H9 (cell line): ENCODE measurements around the gene DKK3. TPM values are rescaled to one million over a fixed set of nuclear protein-coding genes. Genes with fewer than 3 reads are reported as not detected.

Experiments used
- DNase-seq: peaks from one replicate; pipeline ENCODE4 v3.0.0-alpha.2; 2017
- H2AFZ ChIP-seq: one replicate; pipeline ENCODE4 v1.6.1; 2013; ENCODE audit warnings: mild to moderate bottlenecking, low read length, control low read depth, moderate library complexity
- H2AK5ac ChIP-seq: 2 replicates; pipeline ENCODE4 v1.6.1; 2013; ENCODE audit warnings: low read length, control low read depth, mixed read lengths; ENCODE audit not compliant: insufficient read length
- H2BK120ac ChIP-seq: one replicate; pipeline ENCODE4 v1.6.1; 2013; ENCODE audit warnings: low read depth, mild to moderate bottlenecking, low read length, control low read depth, inconsistent platforms; ENCODE audit not compliant: poor library complexity, severe bottlenecking
- H2BK12ac ChIP-seq: 2 replicates; pipeline ENCODE4 v1.6.1; 2013; ENCODE audit warnings: low read length, control low read depth, mixed read lengths, low read depth; ENCODE audit not compliant: insufficient read length
- H2BK15ac ChIP-seq: 2 replicates; pipeline ENCODE4 v1.6.1; 2013; ENCODE audit warnings: low read depth, low read length, control low read depth
- H2BK20ac ChIP-seq: one replicate; pipeline ENCODE4 v1.6.1; 2013; ENCODE audit warnings: low read depth, mild to moderate bottlenecking, low read length, control low read depth, inconsistent platforms; ENCODE audit not compliant: poor library complexity, severe bottlenecking
- H2BK5ac ChIP-seq: 2 replicates; pipeline ENCODE4 v1.6.1; 2013; ENCODE audit warnings: low read length, control low read depth, mixed read lengths; ENCODE audit not compliant: insufficient read length
- H3K14ac ChIP-seq: 2 replicates; pipeline ENCODE4 v1.6.1; 2013; ENCODE audit warnings: low read length, control low read depth; ENCODE audit not compliant: insufficient read depth
- H3K18ac ChIP-seq: 2 replicates; pipeline ENCODE4 v1.6.1; 2013; ENCODE audit warnings: low read depth, mild to moderate bottlenecking, mixed read lengths, low read length, control low read depth; ENCODE audit not compliant: insufficient read length
- H3K23ac ChIP-seq: 2 replicates; pipeline ENCODE4 v1.6.1; 2013; ENCODE audit warnings: low read length, control low read depth, mixed read lengths, low read depth; ENCODE audit not compliant: insufficient read length
- H3K23me2 ChIP-seq: 2 replicates; pipeline ENCODE4 v1.6.1; 2013; ENCODE audit warnings: low read depth, mild to moderate bottlenecking, mixed read lengths, low read length, control low read depth; ENCODE audit not compliant: insufficient read length, poor library complexity, severe bottlenecking
- H3K27ac ChIP-seq: 2 replicates; pipeline ENCODE4 v1.5.1; 2013; ENCODE audit warnings: low read length, control low read depth, mixed read lengths, low read depth; ENCODE audit not compliant: insufficient read length
- H3K27me3 ChIP-seq: 2 replicates; pipeline ENCODE4 v1.6.1; 2013; ENCODE audit warnings: low read length, control low read depth, inconsistent platforms; ENCODE audit not compliant: insufficient read depth
- H3K4ac ChIP-seq: 2 replicates; pipeline ENCODE4 v1.6.1; 2013; ENCODE audit warnings: low read depth, mild to moderate bottlenecking, control low read depth, inconsistent platforms, low read length, moderate library complexity
- H3K4me1 ChIP-seq: 2 replicates; pipeline ENCODE4 v1.6.1; 2013; ENCODE audit warnings: low read length, control low read depth, inconsistent platforms; ENCODE audit not compliant: insufficient read depth
- H3K4me2 ChIP-seq: 2 replicates; pipeline ENCODE4 v1.6.1; 2013; ENCODE audit warnings: low read length, control low read depth, mixed read lengths; ENCODE audit not compliant: insufficient read length, insufficient read depth
- H3K56ac ChIP-seq: 2 replicates; pipeline ENCODE4 v1.6.1; 2013; ENCODE audit warnings: low read depth, mild to moderate bottlenecking, mixed read lengths, low read length, control low read depth; ENCODE audit not compliant: insufficient read length
- H3K79me1 ChIP-seq: 2 replicates; pipeline ENCODE4 v1.6.1; 2013; ENCODE audit warnings: low read depth, mild to moderate bottlenecking, moderate library complexity, low read length, control low read depth, inconsistent platforms; ENCODE audit not compliant: insufficient read depth, poor library complexity, severe bottlenecking
- H3K79me2 ChIP-seq: 2 replicates; pipeline ENCODE4 v1.6.1; 2013; ENCODE audit warnings: low read length, control low read depth, inconsistent platforms; ENCODE audit not compliant: insufficient read depth
- H3K9ac ChIP-seq: 2 replicates; pipeline ENCODE4 v1.6.1; 2013; ENCODE audit warnings: low read length, control low read depth, mixed read lengths; ENCODE audit not compliant: insufficient read length; ENCODE audit errors: extremely low read depth
- H3K9me3 ChIP-seq: one replicate; pipeline ENCODE4 v1.6.1; 2013; ENCODE audit warnings: low read depth, low read length, inconsistent platforms; ENCODE audit not compliant: control insufficient read depth
- H3T11ph ChIP-seq: one replicate; pipeline ENCODE4 v1.6.1; 2013; ENCODE audit warnings: mild to moderate bottlenecking, low read length, control low read depth, inconsistent platforms
- H4K20me1 ChIP-seq: one replicate; pipeline ENCODE4 v1.6.1; 2013; ENCODE audit not compliant: control insufficient read depth, insufficient read length, insufficient read depth
- H4K5ac ChIP-seq: 2 replicates; pipeline ENCODE4 v1.6.1; 2013; ENCODE audit warnings: low read depth, mild to moderate bottlenecking, mixed read lengths, low read length, control low read depth; ENCODE audit not compliant: insufficient read length
- H4K8ac ChIP-seq: replicated peaks from 2 replicates; pipeline ENCODE4 v1.6.1; 2013; ENCODE audit warnings: low read length, control low read depth, mixed read lengths, low read depth; ENCODE audit not compliant: insufficient read length
- H4K91ac ChIP-seq: 2 replicates; pipeline ENCODE4 v1.6.1; 2013; ENCODE audit warnings: low read depth, mild to moderate bottlenecking, moderate library complexity, mixed read lengths, low read length, control low read depth; ENCODE audit not compliant: insufficient read length
- H3K27ac Mint-ChIP-seq, 3 experiments: 2 replicates in 2 of 3; 3 replicates in 1 of 3; pipeline ENCODE4 v1.8.0; 2020 to 2021; ENCODE audit warnings: mixed read lengths in 3 of 3, mild to moderate bottlenecking in 1 of 3, moderate library complexity in 1 of 3
- H3K27me3 Mint-ChIP-seq: 2 replicates; pipeline ENCODE4 v1.8.0; 2021; ENCODE audit warnings: low read depth, mild to moderate bottlenecking, moderate library complexity, mixed read lengths
- H3K36me3 Mint-ChIP-seq, 3 experiments: 2 replicates in 2 of 3; 3 replicates in 1 of 3; pipeline ENCODE4 v1.8.0; 2020 to 2021; ENCODE audit warnings: low read depth in 3 of 3, mixed read lengths in 3 of 3; ENCODE audit not compliant: insufficient read depth in 1 of 3
- H3K4me1 Mint-ChIP-seq, 2 experiments: 2 replicates each; pipeline ENCODE4 v1.8.0; 2020; ENCODE audit warnings: mixed read lengths in 2 of 2
- H3K4me3 Mint-ChIP-seq, 2 experiments: 2 replicates in 1 of 2; 3 replicates in 1 of 2; pipeline ENCODE4 v1.8.0; 2020 to 2021; ENCODE audit warnings: mild to moderate bottlenecking in 2 of 2, mixed read lengths in 2 of 2, moderate library complexity in 1 of 2
- H3K9me3 Mint-ChIP-seq, 2 experiments: 2 replicates in 1 of 2; 3 replicates in 1 of 2; pipeline ENCODE4 v1.8.0; 2020; ENCODE audit warnings: mild to moderate bottlenecking in 2 of 2, mixed read lengths in 2 of 2, moderate library complexity in 1 of 2
- WGBS: extraction: QIAGEN DNeasy Blood & Tissue Kit; methylation state at CpG from one replicate; pipeline ENCODE4 v1.1.7; 2013; ENCODE audit warnings: missing lambda C conversion rate, low lambda C conversion rate, mixed read lengths; ENCODE audit not compliant: insufficient read length; ENCODE audit errors: extremely low coverage; 5-methylcytosine and 5-hydroxymethylcytosine counted together
- total RNA-seq: library from RNA; stranded (reverse); gene quantifications from 2 replicates; pipeline ENCODE4 v1.2.1, GENCODE V29; 2021
- TF ChIP-seq, protein P1 (sequence below): fragments of 200-600 bp; sonication (generic); conservative IDR thresholded peaks from 3 replicates; pipeline ENCODE4 v1.8.0; 2021; ENCODE audit warnings: antibody characterized with exemption, mild to moderate bottlenecking

The DKK3 gene
- total RNA-seq, 1 experiment from 2014 or later: 17.1 TPM

DNA sequence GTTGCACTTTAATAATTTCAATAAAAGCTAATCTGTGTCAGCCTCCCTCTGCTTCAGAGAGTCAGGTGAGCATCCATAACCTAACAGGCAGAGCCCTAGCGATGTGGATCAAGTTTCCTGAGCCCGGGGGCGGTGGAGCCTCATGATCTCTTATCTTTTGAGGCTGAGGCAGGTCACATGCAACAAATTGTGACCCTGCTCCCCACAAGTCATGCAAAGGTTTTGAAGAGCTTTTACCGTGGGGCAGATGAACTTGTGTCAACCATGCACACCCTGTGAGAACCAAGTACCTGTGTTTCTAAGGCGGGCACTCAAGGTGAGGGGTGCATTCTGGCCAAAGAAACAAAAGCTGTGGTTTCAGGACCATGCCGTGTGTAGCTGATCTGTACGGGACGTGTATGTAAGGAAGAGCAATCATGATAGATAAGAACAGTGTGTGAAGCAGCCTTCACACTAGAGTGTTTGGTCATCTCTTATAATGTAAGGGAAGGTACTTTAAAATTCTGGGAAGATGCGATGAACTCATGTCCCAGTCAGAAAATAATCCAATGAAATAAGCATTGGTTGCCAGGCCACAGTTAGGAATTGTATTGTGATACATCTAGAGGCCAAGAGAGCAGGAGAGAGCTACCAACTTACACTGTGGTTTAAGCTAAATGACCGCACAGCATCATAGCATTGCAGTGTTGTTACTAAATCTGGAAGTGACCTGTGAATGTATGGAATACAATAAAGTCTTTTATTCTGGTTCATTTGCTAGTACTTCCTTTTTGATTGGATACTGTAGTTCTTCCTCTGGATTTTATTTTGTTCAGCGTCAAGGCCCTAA is 49.8 kb downstream of the DKK3 start:
- H3K4ac ChIP-seq: no peak overlapping the region
- H3K27me3 ChIP-seq: no peaks in the 10 kb centered on the region
- no peaks in the 10 kb centered on the region for H3K79me2 ChIP-seq
- H3K9ac ChIP-seq: no peak overlapping the region
- H3K23ac ChIP-seq: no peak overlapping the region
- WGBS: no CpG with 5 or more reads among the region's 11 CpGs
- H2AFZ ChIP-seq: no peak overlapping the region
- no peak overlapping the region for H3K18ac ChIP-seq
- no peak overlapping the region for H3T11ph ChIP-seq
- Mint-ChIP-seq H3K4me3 (no peak overlapping the region), H3K27me3 (no peaks in the 10 kb centered on the region; the same call in 1 of the 2 replicates), H3K36me3 (peaks cover 8 to 29% (median 25%) of the 10 kb centered on the region in 3 experiments; a peak in 6 of 7 replicates), H3K4me1 (peaks cover 9 to 14% of the 10 kb centered on the region in 2 experiments), H3K27ac (peak overlapping the region in 1 of 3 experiments; percentile 46; a peak in 1 of 7 replicates), H3K9me3 (no peaks in the 10 kb centered on the region)
- H3K4me2 ChIP-seq: no peak overlapping the region
- no peak overlapping the region for H2BK12ac ChIP-seq
- no peak overlapping the region for H4K5ac ChIP-seq
- H2BK15ac ChIP-seq: no peak overlapping the region
- H2BK5ac ChIP-seq: no peak overlapping the region
- H3K14ac ChIP-seq: no peak overlapping the region
- no peaks in the 10 kb centered on the region for H3K79me1 ChIP-seq
- H3K27ac ChIP-seq: no peak overlapping the region
- H4K91ac ChIP-seq: no peak overlapping the region
- H4K20me1 ChIP-seq: no peaks in the 10 kb centered on the region
- no peak overlapping the region for H2AK5ac ChIP-seq
- no peaks in the 10 kb centered on the region for H3K23me2 ChIP-seq
- H2BK120ac ChIP-seq: no peak overlapping the region
- DNase-seq: no peak
- H3K4me1 ChIP-seq: no peaks in the 10 kb centered on the region
- no peaks in the 10 kb centered on the region for H3K9me3 ChIP-seq
- no peak overlapping the region for H3K56ac ChIP-seq
- no peak overlapping the region for H4K8ac ChIP-seq
- TF ChIP-seq, protein P1, sequence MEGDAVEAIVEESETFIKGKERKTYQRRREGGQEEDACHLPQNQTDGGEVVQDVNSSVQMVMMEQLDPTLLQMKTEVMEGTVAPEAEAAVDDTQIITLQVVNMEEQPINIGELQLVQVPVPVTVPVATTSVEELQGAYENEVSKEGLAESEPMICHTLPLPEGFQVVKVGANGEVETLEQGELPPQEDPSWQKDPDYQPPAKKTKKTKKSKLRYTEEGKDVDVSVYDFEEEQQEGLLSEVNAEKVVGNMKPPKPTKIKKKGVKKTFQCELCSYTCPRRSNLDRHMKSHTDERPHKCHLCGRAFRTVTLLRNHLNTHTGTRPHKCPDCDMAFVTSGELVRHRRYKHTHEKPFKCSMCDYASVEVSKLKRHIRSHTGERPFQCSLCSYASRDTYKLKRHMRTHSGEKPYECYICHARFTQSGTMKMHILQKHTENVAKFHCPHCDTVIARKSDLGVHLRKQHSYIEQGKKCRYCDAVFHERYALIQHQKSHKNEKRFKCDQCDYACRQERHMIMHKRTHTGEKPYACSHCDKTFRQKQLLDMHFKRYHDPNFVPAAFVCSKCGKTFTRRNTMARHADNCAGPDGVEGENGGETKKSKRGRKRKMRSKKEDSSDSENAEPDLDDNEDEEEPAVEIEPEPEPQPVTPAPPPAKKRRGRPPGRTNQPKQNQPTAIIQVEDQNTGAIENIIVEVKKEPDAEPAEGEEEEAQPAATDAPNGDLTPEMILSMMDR: no peak
- no peak overlapping the region for H2BK20ac ChIP-seq
